MM.1S (cell line): ENCODE measurements around the gene TFRC.
"Not testable (repeated sequence)": the region's sequence is repeated elsewhere in the genome, so short reads cannot be mapped to it uniquely, and the experiment has no call there.

Source experiments
- CTCF ChIP-seq: fragments of 300-600 bp; sonication (generic); IDR thresholded peaks from 2 replicates; pipeline ENCODE4 v1.5.1; 2016; ENCODE audit warnings: antibody characterized with exemption, low read length, mixed read lengths
- EZH2 ChIP-seq: fragments of 300-600 bp; sonication (generic); optimal IDR thresholded peaks from 2 replicates; pipeline ENCODE3; 2017; ENCODE audit warnings: low read depth, mild to moderate bottlenecking, antibody characterized with exemption, low read length, mixed read lengths

- not testable (repeated sequence) for TF ChIP-seq EZH2, CTCF
Observed at GRCh38 chr3:196104707-196105106, 22.8 kb upstream of the TFRC start.
